HepG2 (cell line): Measurements from ENCODE around the gene KISS1R. TPM values are rescaled to one million over a fixed set of nuclear protein-coding genes. Genes with fewer than 3 reads are reported as not detected.

Source experiments
- DPF2 ChIP-seq: sonication (generic); formaldehyde crosslinking; IDR thresholded peaks from 2 replicates; pipeline ENCODE4 v1.4.0; 2020; ENCODE audit warnings: mild to moderate bottlenecking, low read depth, missing genetic modification reagents, borderline replicate concordance
- ETV5 ChIP-seq: IDR thresholded peaks from 2 replicates; pipeline ENCODE4 v1.6.1; 2018; ENCODE audit warnings: missing biosample characterization, missing genetic modification reagents, inconsistent platforms, borderline replicate concordance
- IRF9 ChIP-seq: sonication (generic); formaldehyde crosslinking; IDR thresholded peaks from 2 replicates; pipeline ENCODE4 v1.8.0; 2022; ENCODE audit warnings: missing genetic modification reagents, mild to moderate bottlenecking, borderline replicate concordance
- LBX2 ChIP-seq: sonication (generic); formaldehyde crosslinking; IDR thresholded peaks from 2 replicates; pipeline ENCODE4 v1.5.0; 2020; ENCODE audit warnings: missing genetic modification reagents, mild to moderate bottlenecking, borderline replicate concordance
- MEIS1 ChIP-seq: sonication (generic); formaldehyde crosslinking; IDR thresholded peaks from 2 replicates; pipeline ENCODE4 v1.9.0; 2021; ENCODE audit warnings: mild to moderate bottlenecking, missing genetic modification reagents, moderate library complexity, borderline replicate concordance
- MLX ChIP-seq: IDR thresholded peaks from 2 replicates; pipeline ENCODE4 v1.6.1; 2016
- NCOR1 ChIP-seq: fragments of 200-600 bp; sonication (generic); IDR thresholded peaks from 2 replicates; pipeline ENCODE4 v1.7.0; 2017; ENCODE audit warnings: antibody characterized with exemption, low read length, borderline replicate concordance
- PHF20 ChIP-seq: sonication (generic); formaldehyde crosslinking; IDR thresholded peaks from 2 replicates; pipeline ENCODE4 v1.5.0; 2020; ENCODE audit warnings: mild to moderate bottlenecking, missing genetic modification reagents
- PRDM15 ChIP-seq: sonication (generic); formaldehyde crosslinking; IDR thresholded peaks from 2 replicates; pipeline ENCODE4 v1.4.0; 2020; ENCODE audit warnings: missing genetic modification reagents
- SP1 ChIP-seq, 2 experiments: fragments of 450-650 bp in 1 of 2; sonication (generic) in 1 of 2; formaldehyde crosslinking in 1 of 2; IDR thresholded peaks; 2 replicates each; pipeline versions ENCODE4 v1.4.0 to v1.6.1; 2016 to 2020; ENCODE audit warnings: missing genetic modification reagents in 1 of 2
- SP4 ChIP-seq: sonication (generic); formaldehyde crosslinking; IDR thresholded peaks from 2 replicates; pipeline ENCODE4 v1.8.1; 2023; ENCODE audit warnings: mild to moderate bottlenecking, missing genetic modification reagents
- ZBTB34 ChIP-seq: sonication (generic); formaldehyde crosslinking; IDR thresholded peaks from 2 replicates; pipeline ENCODE4 v1.8.0; 2022; ENCODE audit warnings: mild to moderate bottlenecking, missing genetic modification reagents
- ZBTB43 ChIP-seq: sonication (generic); formaldehyde crosslinking; conservative IDR thresholded peaks from 2 replicates; pipeline ENCODE4 v1.4.0; 2020; ENCODE audit warnings: missing genetic modification reagents
- ZBTB7B ChIP-seq: sonication (generic); formaldehyde crosslinking; IDR thresholded peaks from 2 replicates; pipeline ENCODE4 v1.4.0; 2020; ENCODE audit warnings: missing genetic modification reagents
- ZNF235 ChIP-seq: sonication (generic); formaldehyde crosslinking; IDR thresholded peaks from 2 replicates; pipeline ENCODE4 v1.8.1; 2023; ENCODE audit warnings: mild to moderate bottlenecking, missing genetic modification reagents, borderline replicate concordance
- ZNF296 ChIP-seq: sonication (generic); formaldehyde crosslinking; conservative IDR thresholded peaks from 2 replicates; pipeline ENCODE4 v1.5.0; 2020; ENCODE audit warnings: mild to moderate bottlenecking, missing genetic modification reagents
- ZNF3 ChIP-seq: IDR thresholded peaks from 2 replicates; pipeline ENCODE4 v1.7.0; 2017; ENCODE audit warnings: inconsistent platforms
- ZNF800 ChIP-seq: sonication (generic); formaldehyde crosslinking; IDR thresholded peaks from 2 replicates; pipeline ENCODE4 v1.4.0; 2020; ENCODE audit warnings: missing genetic modification reagents
- polyA plus RNA-seq, 8 experiments: library from polyadenylated mRNA; depleted of rRNA in 3 of 8; stranded (reverse) in 7 of 8; unstranded in 1 of 8; fragments of >200 nt; fragmentation: Illumina TruSeq in 4 of 8; extraction: Trizol in 4 of 8; gene quantifications; 2 replicates each; pipeline versions ENCODE4 v1.2.1 to v1.2.3, GENCODE V29; 2011 to 2016; ENCODE audit warnings: low read depth in 4 of 8, missing spikeins in 1 of 8, mixed read lengths in 1 of 8; ENCODE audit not compliant: insufficient read depth in 1 of 8
- total RNA-seq, 5 experiments: library from RNA; depleted of rRNA; stranded (reverse); fragments of >200 nt; fragmentation: Illumina TruSeq; extraction: Trizol; gene quantifications; 2 replicates each; pipeline ENCODE4 v1.2.3, GENCODE V29; 2016; ENCODE audit warnings: low read depth in 1 of 5

The KISS1R gene
- total and polyA plus RNA-seq, 2 of the 13 experiments (the other 11 are each of a cell fraction or from before 2014, with no cell fraction given), result 1.1 to 10.2 TPM

- TF ChIP-seq ZBTB34 (CRISPR knock-in tag), result peak; percentile 97
- peak; percentile 43 for TF ChIP-seq PHF20 (CRISPR knock-in tag)
- peak; percentile 74 for TF ChIP-seq MEIS1 (CRISPR knock-in tag)
- peak; percentile 49; the same call in 1 of the 2 replicates for TF ChIP-seq ZNF3 (CRISPR knock-in tag)
- peak; percentile 96 for TF ChIP-seq ZNF296
- peak; percentile 27; the same call in 1 of the 2 replicates for TF ChIP-seq NCOR1
- peak; percentile 35; the same call in 1 of the 2 replicates for TF ChIP-seq LBX2 (CRISPR knock-in tag)
- TF ChIP-seq DPF2 (CRISPR knock-in tag), result peak; percentile 49; the same call in 1 of the 2 replicates
- TF ChIP-seq ZBTB43 (CRISPR knock-in tag), result peak; percentile 71
- TF ChIP-seq ZNF800 (CRISPR knock-in tag), result peak; percentile 82; the same call in 1 of the 2 replicates
- TF ChIP-seq ZNF235 (CRISPR knock-in tag), result peak; percentile 82; the same call in 1 of the 2 replicates
- TF ChIP-seq SP1 (IDR thresholded peaks at IDR 0.05), result no peak
- peak; percentile 84 for TF ChIP-seq SP1 (CRISPR knock-in tag; IDR thresholded peaks at IDR 0.05)
- TF ChIP-seq PRDM15 (CRISPR knock-in tag), result no peak
- peak; percentile 80 for TF ChIP-seq SP4 (CRISPR knock-in tag)
- peak; percentile 97 for TF ChIP-seq ETV5 (CRISPR knock-in tag)
- peak; percentile 48 for TF ChIP-seq IRF9 (CRISPR knock-in tag)
- peak; percentile 95 for TF ChIP-seq MLX
- peak; percentile 97 for TF ChIP-seq ZBTB7B (CRISPR knock-in tag)
Observed at GRCh38 chr19:934865-935479, 17.8 kb downstream of the KISS1R start (continued).
